GM20000 (cell line): ENCODE data around the gene LRRC8B.
A peak's percentile ranks its signal among the peaks of the same experiment; 100 is the strongest.
"Not testable (repeated sequence)": the region's sequence is repeated elsewhere in the genome, so short reads cannot be mapped to it uniquely, and the experiment has no call there.

ENCODE experiments used
- DNase-seq: peaks from one replicate; pipeline ENCODE4 v3.0.0; 2012; ENCODE audit warnings: low spot score
- TF ChIP-seq, protein P1 (sequence below): IDR thresholded peaks from 2 replicates; pipeline ENCODE4 v1.5.1; 2012; ENCODE audit warnings: mild to moderate bottlenecking, control low read depth; ENCODE audit errors: extremely low read depth, missing control alignments

The LRRC8B gene

GRCh38 chr1:89624715-89625323, 100.2 kb downstream of the LRRC8B start:
- DNase-seq: no peak
- TF ChIP-seq, protein P1, sequence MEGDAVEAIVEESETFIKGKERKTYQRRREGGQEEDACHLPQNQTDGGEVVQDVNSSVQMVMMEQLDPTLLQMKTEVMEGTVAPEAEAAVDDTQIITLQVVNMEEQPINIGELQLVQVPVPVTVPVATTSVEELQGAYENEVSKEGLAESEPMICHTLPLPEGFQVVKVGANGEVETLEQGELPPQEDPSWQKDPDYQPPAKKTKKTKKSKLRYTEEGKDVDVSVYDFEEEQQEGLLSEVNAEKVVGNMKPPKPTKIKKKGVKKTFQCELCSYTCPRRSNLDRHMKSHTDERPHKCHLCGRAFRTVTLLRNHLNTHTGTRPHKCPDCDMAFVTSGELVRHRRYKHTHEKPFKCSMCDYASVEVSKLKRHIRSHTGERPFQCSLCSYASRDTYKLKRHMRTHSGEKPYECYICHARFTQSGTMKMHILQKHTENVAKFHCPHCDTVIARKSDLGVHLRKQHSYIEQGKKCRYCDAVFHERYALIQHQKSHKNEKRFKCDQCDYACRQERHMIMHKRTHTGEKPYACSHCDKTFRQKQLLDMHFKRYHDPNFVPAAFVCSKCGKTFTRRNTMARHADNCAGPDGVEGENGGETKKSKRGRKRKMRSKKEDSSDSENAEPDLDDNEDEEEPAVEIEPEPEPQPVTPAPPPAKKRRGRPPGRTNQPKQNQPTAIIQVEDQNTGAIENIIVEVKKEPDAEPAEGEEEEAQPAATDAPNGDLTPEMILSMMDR: no peak

- no peak for DNase-seq
- TF ChIP-seq, protein P1: no peak
These were observed 103.0 kb downstream of the LRRC8B start for GRCh38 chr1:89627596-89627962.

DNA sequence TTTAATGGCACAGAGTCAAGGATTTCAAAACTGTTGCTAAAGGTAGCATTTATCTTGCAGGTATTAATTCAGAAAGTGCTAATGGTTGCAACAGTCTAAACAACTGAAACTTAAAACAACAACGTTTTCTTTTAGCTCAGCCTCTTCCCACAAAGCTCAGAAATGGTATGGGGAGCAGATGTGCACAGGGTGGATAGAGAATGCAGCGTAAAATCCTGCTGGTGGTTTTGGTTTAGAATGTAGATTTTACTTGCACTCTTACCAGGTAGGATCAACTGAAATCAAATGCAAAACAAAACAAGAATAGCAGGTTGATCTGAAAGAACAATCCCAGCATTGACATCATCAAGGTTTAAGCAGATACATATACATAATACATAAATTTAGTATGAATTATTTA, 104.5 kb downstream of the LRRC8B start:
- DNase-seq: no peak
- TF ChIP-seq, protein P1: no peak

GRCh38 chr1:89629600-89629999, 105.0 kb downstream of the LRRC8B start:
- not testable (repeated sequence) for DNase-seq

GRCh38 chr1:89630048-89630447, 105.4 kb downstream of the LRRC8B start:
- no peak for DNase-seq
- TF ChIP-seq, protein P1: no peak

DNA sequence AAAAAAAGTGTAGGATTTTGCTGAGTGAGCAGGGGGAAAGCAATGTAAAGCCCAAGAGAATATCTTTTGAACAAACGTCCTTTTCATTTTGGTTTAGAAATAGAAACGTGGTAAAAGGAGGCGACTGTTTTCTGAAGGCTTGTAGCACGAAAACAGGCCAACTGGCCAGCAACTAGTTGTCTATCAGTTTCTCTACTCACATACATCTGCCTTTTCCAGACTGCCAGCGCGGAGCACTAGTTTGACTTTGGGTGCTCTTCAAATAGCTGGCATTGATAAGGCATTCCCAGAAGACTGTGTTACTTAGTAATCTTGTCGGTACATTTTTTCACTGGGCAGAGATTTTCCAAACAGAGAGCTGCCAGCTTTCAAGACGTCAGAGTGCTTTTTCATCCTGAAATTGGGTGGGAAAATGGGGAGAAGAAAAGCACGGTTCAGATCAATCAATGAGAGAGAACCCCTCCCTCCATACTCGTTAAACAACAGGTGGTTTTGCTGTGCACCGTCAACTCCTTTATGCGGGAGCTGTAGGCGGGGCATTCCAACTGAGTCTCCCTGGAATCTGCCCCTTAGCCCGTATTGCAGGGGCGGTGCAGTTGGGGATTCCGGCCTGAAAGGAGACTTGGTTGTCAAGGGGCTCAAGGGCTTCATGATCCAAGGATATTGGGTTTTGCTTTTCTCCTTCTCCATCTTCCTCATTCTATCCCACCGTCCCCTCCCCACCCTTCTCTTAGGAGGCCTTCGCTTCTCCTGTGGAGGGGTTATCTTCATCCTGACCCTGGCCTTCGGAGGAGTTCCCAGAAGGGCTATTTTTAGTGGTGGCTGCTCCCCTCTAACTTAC, 107.4 kb downstream of the LRRC8B start:
- TF ChIP-seq, protein P1: no peak
- DNase-seq: no peak

DNA sequence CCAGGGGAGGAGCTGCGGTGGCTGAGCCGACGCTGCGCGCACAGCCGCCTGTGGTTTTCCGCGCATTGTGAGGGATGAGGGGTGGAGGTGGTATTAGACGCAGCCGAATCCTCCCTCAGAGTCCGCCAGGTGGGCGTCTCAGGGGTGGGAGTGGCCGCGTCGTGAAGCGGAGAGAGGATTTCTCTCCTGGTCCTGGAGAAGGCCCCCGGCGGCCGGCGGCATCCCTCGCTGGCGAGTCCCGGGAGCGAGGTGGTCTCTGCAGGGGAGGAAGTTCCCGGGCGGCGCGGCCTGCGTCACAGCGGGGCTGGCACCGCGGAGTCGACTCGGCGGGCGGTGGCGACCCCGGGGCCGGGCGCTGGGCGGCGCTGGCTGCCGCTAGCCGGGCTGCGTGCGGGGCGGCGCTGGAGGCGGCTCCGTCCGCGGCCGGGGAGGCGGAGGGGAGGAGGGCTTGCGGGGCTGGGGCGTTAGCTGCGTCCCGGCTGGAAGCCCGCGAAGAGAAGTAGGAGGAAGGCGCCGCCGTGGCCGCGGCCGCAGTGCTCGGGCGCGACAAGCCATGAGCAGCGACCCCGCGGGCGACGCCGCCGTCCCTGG, 108.1 kb downstream of the LRRC8B start, which contains the start of gene LRRC8C:
Gene LRRC8C (plus strand): TSS at position 464 of the 591 bp plus-strand sequence. CDS start 53,354 bp downstream, outside the sequence.
- DNase-seq: peak; percentile 89
- TF ChIP-seq, protein P1: peak; percentile 69
